Bronchial epithelial cell (primary cell): ENCODE data around the gene INA. TPM values are rescaled to one million over a fixed set of nuclear protein-coding genes. Genes with fewer than 3 reads are reported as not detected.

Experiments used
- DNase-seq: peaks from one replicate; pipeline ENCODE4 v3.0.0-alpha.2; 2010; ENCODE audit warnings: low read depth
- FAIRE-seq: peaks from 2 replicates; lab custom pipeline; 2011; peaks lifted over from hg19 to GRCh38; lab: Jason Lieb, UNC
- H3K27me3 ChIP-seq: 2 replicates; pipeline ENCODE4 v1.5.1; 2011; ENCODE audit warnings: low read length; ENCODE audit not compliant: control insufficient read depth, insufficient read depth
- H3K36me3 ChIP-seq: 2 replicates; pipeline ENCODE4 v1.5.1; 2011; ENCODE audit warnings: low read length; ENCODE audit not compliant: control insufficient read depth, insufficient read depth
- H3K4me3 ChIP-seq: 2 replicates; pipeline ENCODE4 v1.5.1; 2011; ENCODE audit warnings: mild to moderate bottlenecking, low read depth, low read length, control low read depth
- CTCF ChIP-seq: IDR thresholded peaks from 2 replicates; pipeline ENCODE4 v1.5.1; 2011; ENCODE audit warnings: mild to moderate bottlenecking, moderate library complexity, low read length, control low read depth, inconsistent platforms; ENCODE audit not compliant: insufficient read depth, severe bottlenecking
- total RNA-seq: library from RNA; depleted of rRNA; stranded (reverse); fragments of >200 nt; gene quantifications from 2 replicates; pipeline ENCODE4 v1.2.1, GENCODE V29; 2014

The INA gene
- total RNA-seq, 1 donor from 2014 or later: 0.26 TPM

GRCh38 chr10:103262229-103262628, 14.7 kb upstream of the INA start:
- no peak for FAIRE-seq
- Histone ChIP-seq H3K4me3 (no peak overlapping the region), H3K36me3 (no peaks in the 10 kb centered on the region), H3K27me3 (peaks cover 5% of the 10 kb centered on the region)
- no peak for TF ChIP-seq CTCF
- DNase-seq: peak; percentile 47

- no peak for FAIRE-seq
- DNase-seq: peak; percentile 54
- H3K36me3 ChIP-seq: no peaks in the 10 kb centered on the region
- H3K4me3 ChIP-seq: no peak overlapping the region
- no peak for TF ChIP-seq CTCF
- peaks cover 5% of the 10 kb centered on the region for H3K27me3 ChIP-seq
These were observed 11.1 kb upstream of the INA start for GRCh38 chr10:103265717-103266329.

DNA sequence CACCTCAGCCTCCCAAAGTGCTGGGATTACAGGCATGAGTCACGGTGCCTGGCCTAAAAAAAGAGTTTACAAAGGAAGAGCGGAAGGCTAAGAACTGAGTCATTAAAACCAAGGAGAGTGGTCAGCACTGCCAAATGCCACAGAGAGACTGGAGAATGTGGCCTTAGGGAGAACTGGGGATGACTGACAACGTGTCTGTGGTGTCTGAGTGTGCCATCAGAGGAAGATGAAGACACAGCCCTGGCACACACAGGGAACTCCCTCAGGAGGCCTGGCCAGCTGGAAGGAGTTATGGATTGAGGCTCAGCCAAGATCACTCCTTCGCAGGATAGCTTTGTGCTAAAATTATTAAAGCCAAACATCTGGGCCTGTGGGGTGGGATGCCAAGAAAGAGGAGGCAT, 3.9 kb upstream of the INA start:
- no peaks in the 10 kb centered on the region for H3K36me3 ChIP-seq
- no peak for TF ChIP-seq CTCF
- peak; percentile 92 for FAIRE-seq
- peaks cover 17% of the 10 kb centered on the region for H3K27me3 ChIP-seq
- no peak overlapping the region for H3K4me3 ChIP-seq
- DNase-seq: peak; percentile 96

- peaks cover 29% of the 10 kb centered on the region for H3K27me3 ChIP-seq
- H3K36me3 ChIP-seq: no peaks in the 10 kb centered on the region
- DNase-seq: no peak
- no peak overlapping the region for H3K4me3 ChIP-seq
- no peak for FAIRE-seq
- TF ChIP-seq CTCF: no peak
These were observed 565 bp upstream of the INA start for GRCh38 chr10:103276251-103276895.

GRCh38 chr10:103277713-103278536, 987 bp downstream of the INA start:
- no peak overlapping the region for H3K4me3 ChIP-seq
- no peak for TF ChIP-seq CTCF
- H3K27me3 ChIP-seq: peaks cover 36% of the 10 kb centered on the region
- no peaks in the 10 kb centered on the region for H3K36me3 ChIP-seq
- DNase-seq (no peak), FAIRE-seq (no peak)
